Ovary (tissue), 9 donors: ENCODE measurements around the gene UBE2I. TPM values are rescaled to one million over a fixed set of nuclear protein-coding genes. Genes with fewer than 3 reads are reported as not detected.
A peak's percentile ranks its signal among the peaks of the same experiment; 100 is the strongest.

Source experiments
- DNase-seq, 5 donors: peaks; one replicate each; pipeline ENCODE4 v3.0.0-alpha.2; 2019 to 2020
- H3K27ac ChIP-seq, 2 donors: fragments of 200-600 bp; one replicate each; pipeline versions ENCODE4 v1.5.1 to v1.8.0; 2019 to 2022
- H3K27me3 ChIP-seq: fragments of 200-600 bp; one replicate; pipeline ENCODE4 v1.8.0; 2022
- H3K36me3 ChIP-seq: fragments of 200-600 bp; sonication (generic); one replicate; pipeline ENCODE4 v1.5.1; 2019
- H3K4me1 ChIP-seq: one replicate; pipeline ENCODE4 v1.8.1; 2013; ENCODE audit warnings: mild to moderate bottlenecking, moderate library complexity; ENCODE audit not compliant: insufficient read depth
- H3K4me3 ChIP-seq: fragments of 200-600 bp; sonication (generic); one replicate; pipeline ENCODE4 v1.5.1; 2017
- H3K9me3 ChIP-seq, 2 donors: fragments of 200-600 bp in 1 of 2; sonication (generic) in 1 of 2; one replicate each; pipeline versions ENCODE4 v1.5.1 to v1.8.1; 2013 to 2019; ENCODE audit warnings: mild to moderate bottlenecking in 1 of 2, moderate library complexity in 1 of 2
- EP300 ChIP-seq: sonication (generic); formaldehyde crosslinking; IDR thresholded peaks from one replicate; pipeline ENCODE4 v1.6.1; 2017; ENCODE audit warnings: antibody characterized with exemption
- POLR2A ChIP-seq: fragments of 450-650 bp; IDR thresholded peaks from one replicate; pipeline ENCODE4 v1.6.1; 2017; ENCODE audit warnings: antibody characterized with exemption, mild to moderate bottlenecking, moderate library complexity
- WGBS, 3 donors: extraction: QIAGEN DNeasy Blood & Tissue Kit in 1 of 3; methylation state at CpG; one replicate each; pipeline versions ENCODE4 v1.1.5 to v1.1.7; 2013 to 2017; 5-methylcytosine and 5-hydroxymethylcytosine counted together
- intact Hi-C, 4 donors: fragments of 100-400 bp; cut with DNase I; formaldehyde crosslinking; loops; one replicate each; pipeline versions ENCODE4 v1.11.0 to v1.15.1; 2022 to 2023
- polyA plus RNA-seq, 2 donors: library from polyadenylated mRNA; stranded (reverse); fragments of 200-250 nt in 1 of 2; fragments of 350-450 nt in 1 of 2; fragmentation: Illumina TruSeq in 1 of 2; extraction: RNeasy Lipid Tissue Mini Kit (QIAGEN cat#74804) in 1 of 2; gene quantifications; one replicate each; pipeline ENCODE4 v1.2.3, GENCODE V29; 2013 to 2014
- total RNA-seq, 7 donors: library from RNA; depleted of rRNA in 2 of 7; stranded (reverse); fragments of >200 nt in 2 of 7; fragmentation: NEBNext Ultra II Directional in 3 of 7; extraction: Animal tissue kit (Norgen Biotek cat#: 25700) in 3 of 7; gene quantifications; one replicate each; pipeline versions ENCODE4 v1.1.0 to v1.2.4, GENCODE V29; 2016 to 2023
- TF ChIP-seq, protein P1 (sequence below), 3 donors: fragments of 450-650 bp in 2 of 3; fragments of 200-600 bp in 1 of 3; IDR thresholded peaks; one replicate each; pipeline versions ENCODE4 v1.5.1 to v1.8.0; 2016 to 2022; ENCODE audit warnings: antibody characterized with exemption in 3 of 3, mild to moderate bottlenecking in 1 of 3
- donor health status: DM: no; HTN: no; CAD: no; lungs with moderate emphysema.
- donor health status: DM: no; HTN: no; CAD: no.
- donor health status: Bipolar disorder and iron deficiency.
- donor health status: DM: yes; HTN: yes; CAD: no.
- donor health status: DM: no; HTN: no; CAD: no.
- donor health status: DM: yes; HTN: yes; CAD: no.

The UBE2I gene
- total and polyA plus RNA-seq, 9 donors: 63.9 to 258 (median 145) TPM

DNA sequence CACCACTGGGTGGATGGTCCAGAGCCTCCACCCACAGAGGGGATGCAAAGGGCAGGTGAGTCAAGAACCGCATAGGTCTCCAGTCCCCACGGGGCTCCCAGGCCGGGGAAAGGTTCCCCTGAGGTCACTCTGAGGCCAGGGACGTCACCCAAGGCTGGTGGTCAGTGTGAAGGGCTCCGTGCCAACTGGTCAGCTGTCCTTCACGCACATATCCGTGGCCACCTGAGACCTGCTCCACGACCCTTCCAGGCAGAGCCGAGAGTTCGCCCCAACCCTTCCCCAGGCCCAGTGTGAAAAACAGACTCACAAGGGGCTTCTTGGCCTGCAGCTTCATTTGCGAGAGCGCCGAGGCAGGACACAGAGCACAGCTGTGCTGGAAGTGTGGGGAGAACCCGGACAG is 39.5 kb downstream of the UBE2I start:
- Histone ChIP-seq H3K4me1 (peaks cover 15% of the 10 kb centered on the region), H3K36me3 (no peaks in the 10 kb centered on the region), H3K4me3 (no peak overlapping the region), H3K27me3 (no peaks in the 10 kb centered on the region), H3K27ac (no peak overlapping the region), H3K9me3 (no peaks in the 10 kb centered on the region)
- intact Hi-C loops: no loop called here
- DNase-seq: no peak
- WGBS, 3 donors: 60 to 78% (median 64%) methylated on average over 14 of the region's 14 CpGs
- TF ChIP-seq, protein P1, sequence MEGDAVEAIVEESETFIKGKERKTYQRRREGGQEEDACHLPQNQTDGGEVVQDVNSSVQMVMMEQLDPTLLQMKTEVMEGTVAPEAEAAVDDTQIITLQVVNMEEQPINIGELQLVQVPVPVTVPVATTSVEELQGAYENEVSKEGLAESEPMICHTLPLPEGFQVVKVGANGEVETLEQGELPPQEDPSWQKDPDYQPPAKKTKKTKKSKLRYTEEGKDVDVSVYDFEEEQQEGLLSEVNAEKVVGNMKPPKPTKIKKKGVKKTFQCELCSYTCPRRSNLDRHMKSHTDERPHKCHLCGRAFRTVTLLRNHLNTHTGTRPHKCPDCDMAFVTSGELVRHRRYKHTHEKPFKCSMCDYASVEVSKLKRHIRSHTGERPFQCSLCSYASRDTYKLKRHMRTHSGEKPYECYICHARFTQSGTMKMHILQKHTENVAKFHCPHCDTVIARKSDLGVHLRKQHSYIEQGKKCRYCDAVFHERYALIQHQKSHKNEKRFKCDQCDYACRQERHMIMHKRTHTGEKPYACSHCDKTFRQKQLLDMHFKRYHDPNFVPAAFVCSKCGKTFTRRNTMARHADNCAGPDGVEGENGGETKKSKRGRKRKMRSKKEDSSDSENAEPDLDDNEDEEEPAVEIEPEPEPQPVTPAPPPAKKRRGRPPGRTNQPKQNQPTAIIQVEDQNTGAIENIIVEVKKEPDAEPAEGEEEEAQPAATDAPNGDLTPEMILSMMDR (IDR thresholded peaks at IDR 0.05): no peak
- TF ChIP-seq EP300: no peak
- TF ChIP-seq POLR2A: no peak

DNA sequence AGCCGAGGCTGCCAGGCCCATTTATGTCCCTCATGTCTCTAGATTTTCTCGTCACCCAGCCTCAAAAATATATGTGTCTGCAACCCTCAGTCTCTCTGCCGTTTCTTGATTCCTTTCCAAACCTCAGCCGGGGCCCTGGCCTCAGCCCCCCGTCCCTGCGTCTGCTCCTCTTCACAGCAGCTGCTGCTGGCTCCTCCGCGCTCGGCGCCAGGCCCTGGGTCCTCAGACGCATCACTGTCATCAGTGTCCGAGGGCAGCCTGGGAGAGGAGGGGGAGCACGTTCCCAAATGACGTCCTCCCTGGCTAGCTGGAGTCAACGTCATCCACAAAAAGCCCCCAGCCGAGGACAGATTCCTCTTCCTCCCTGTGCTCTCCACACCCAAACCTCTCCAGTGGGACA is 39.9 kb downstream of the UBE2I start:
- intact Hi-C loops: no loop called here
- Histone ChIP-seq H3K27ac (no peak overlapping the region), H3K4me1 (peaks cover 15% of the 10 kb centered on the region), H3K9me3 (no peaks in the 10 kb centered on the region), H3K27me3 (no peaks in the 10 kb centered on the region), H3K4me3 (no peak overlapping the region), H3K36me3 (no peaks in the 10 kb centered on the region)
- TF ChIP-seq EP300 (no peak), POLR2A (no peak)
- TF ChIP-seq, protein P1 (IDR thresholded peaks at IDR 0.05): no peak
- DNase-seq: no peak
- 75 to 82% (median 79%) methylated on average over 16 of the region's 16 CpGs for WGBS, 3 donors

DNA sequence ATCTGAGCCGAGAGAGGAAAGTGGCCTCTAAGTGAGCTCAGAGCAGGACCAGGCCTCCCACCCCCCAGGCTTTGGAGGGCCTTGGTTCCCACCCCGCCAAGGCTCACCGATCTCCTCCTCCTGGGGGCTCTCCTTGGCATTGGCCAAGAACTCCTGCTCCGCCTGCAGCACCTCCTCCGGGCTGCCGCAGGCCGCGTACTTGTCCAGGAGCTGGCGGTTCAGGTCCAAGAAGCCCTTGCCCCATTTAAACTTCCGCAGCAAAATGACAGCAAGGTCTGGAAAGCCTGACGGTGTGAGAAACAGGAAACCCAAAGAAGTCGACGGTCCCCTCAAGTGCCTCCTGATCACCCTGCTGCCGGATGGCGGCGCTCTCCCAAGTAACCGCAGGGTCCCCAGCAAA is 40.5 kb downstream of the UBE2I start:
- intact Hi-C loops: no loop called here

DNA sequence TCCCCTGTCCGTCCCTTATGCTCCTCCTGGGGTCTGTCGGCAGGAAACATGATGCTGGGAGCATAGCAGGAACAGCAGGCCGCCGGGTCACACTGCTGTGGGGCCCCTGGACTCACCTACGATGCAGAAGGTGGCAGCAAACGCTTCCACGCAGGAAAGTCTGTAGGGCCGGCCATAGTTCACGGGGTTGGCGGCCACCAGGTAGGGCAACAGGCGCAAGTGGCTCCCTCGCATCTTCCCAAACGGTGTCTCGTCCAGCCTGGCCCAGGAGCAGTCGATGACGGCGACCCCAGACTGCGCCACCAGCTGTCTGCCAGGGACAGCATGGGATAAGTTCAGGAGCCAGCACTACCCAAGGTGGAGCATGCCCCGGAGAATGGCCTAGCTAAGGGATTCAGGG is 41.3 kb downstream of the UBE2I start:
- DNase-seq: no peak
- WGBS, 3 donors: 72 to 75% (median 72%) methylated on average over 17 to 19 of the region's 19 CpGs
- TF ChIP-seq, protein P1 (IDR thresholded peaks at IDR 0.05): no peak
- no peak for TF ChIP-seq POLR2A
- no peak for TF ChIP-seq EP300
- H3K36me3 ChIP-seq: no peaks in the 10 kb centered on the region
- peak overlapping the region; percentile 99 for H3K4me3 ChIP-seq
- H3K4me1 ChIP-seq: peaks cover 16% of the 10 kb centered on the region
- H3K27me3 ChIP-seq: no peaks in the 10 kb centered on the region
- H3K27ac ChIP-seq: no peak overlapping the region
- H3K9me3 ChIP-seq: no peaks in the 10 kb centered on the region
- intact Hi-C loops: no loop called here

More for the DNA sequence above, 40.5 kb downstream of the UBE2I start:
- Histone ChIP-seq H3K4me3 (no peak overlapping the region), H3K27ac (no peak overlapping the region), H3K4me1 (peaks cover 15% of the 10 kb centered on the region), H3K27me3 (no peaks in the 10 kb centered on the region), H3K9me3 (no peaks in the 10 kb centered on the region), H3K36me3 (no peaks in the 10 kb centered on the region)
- no peak for DNase-seq
- TF ChIP-seq, protein P1 (IDR thresholded peaks at IDR 0.05): no peak
- TF ChIP-seq EP300 (no peak), POLR2A (no peak)
- 89 to 95% (median 90%) methylated on average over 17 of the region's 17 CpGs for WGBS, 3 donors

DNA sequence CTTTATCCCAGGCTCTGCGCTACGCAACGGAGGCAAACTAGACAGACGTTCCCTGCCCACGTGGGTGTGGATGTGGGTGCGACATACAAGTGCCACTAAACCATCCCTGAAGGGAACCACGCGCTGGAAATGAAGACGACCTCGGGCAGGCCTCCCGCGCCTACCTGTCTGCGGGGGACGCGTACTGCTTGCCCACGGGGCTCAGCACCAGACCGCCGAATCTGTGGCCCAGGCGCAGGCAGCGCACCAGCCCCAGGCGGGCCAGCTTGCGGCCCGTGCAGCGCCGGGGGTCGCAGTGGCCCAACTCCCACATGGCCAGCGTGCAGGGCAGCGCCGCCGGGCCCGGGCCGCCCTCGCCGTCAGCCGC is 41.8 kb downstream of the UBE2I start:
- TF ChIP-seq, protein P1 (IDR thresholded peaks at IDR 0.05): no peak
- TF ChIP-seq EP300: no peak
- TF ChIP-seq POLR2A: no peak
- no peaks in the 10 kb centered on the region for H3K27me3 ChIP-seq
- no peak overlapping the region for H3K27ac ChIP-seq
- no peaks in the 10 kb centered on the region for H3K36me3 ChIP-seq
- H3K4me3 ChIP-seq: peak overlapping the region; percentile 99
- DNase-seq: no peak
- intact Hi-C loops: no loop called here
- WGBS, 3 donors: 1% methylated on average over 33 to 35 of the region's 35 CpGs
- H3K4me1 ChIP-seq: peaks cover 18% of the 10 kb centered on the region
- no peaks in the 10 kb centered on the region for H3K9me3 ChIP-seq
